Keratinocyte (primary cell): ENCODE data around the gene MYDGF.

Source experiments
- CTCF ChIP-seq, 3 experiments: IDR thresholded peaks in 1 of 3; conservative IDR thresholded peaks in 1 of 3; optimal IDR thresholded peaks in 1 of 3; 2 replicates in 2 of 3; 3 replicates in 1 of 3; pipeline versions ENCODE3 to v1.5.1; 2011; ENCODE audit warnings: low read length in 3 of 3, mild to moderate bottlenecking in 3 of 3, moderate library complexity in 2 of 3, control low read depth in 1 of 3, inconsistent platforms in 1 of 3; ENCODE audit not compliant: insufficient read depth in 2 of 3; ENCODE audit errors: extremely low read depth in 1 of 3
- EZH2 ChIP-seq: IDR thresholded peaks from one replicate; pipeline ENCODE4 v1.6.1; 2012; ENCODE audit warnings: inconsistent platforms, mild to moderate bottlenecking, low read length, moderate library complexity

DNA sequence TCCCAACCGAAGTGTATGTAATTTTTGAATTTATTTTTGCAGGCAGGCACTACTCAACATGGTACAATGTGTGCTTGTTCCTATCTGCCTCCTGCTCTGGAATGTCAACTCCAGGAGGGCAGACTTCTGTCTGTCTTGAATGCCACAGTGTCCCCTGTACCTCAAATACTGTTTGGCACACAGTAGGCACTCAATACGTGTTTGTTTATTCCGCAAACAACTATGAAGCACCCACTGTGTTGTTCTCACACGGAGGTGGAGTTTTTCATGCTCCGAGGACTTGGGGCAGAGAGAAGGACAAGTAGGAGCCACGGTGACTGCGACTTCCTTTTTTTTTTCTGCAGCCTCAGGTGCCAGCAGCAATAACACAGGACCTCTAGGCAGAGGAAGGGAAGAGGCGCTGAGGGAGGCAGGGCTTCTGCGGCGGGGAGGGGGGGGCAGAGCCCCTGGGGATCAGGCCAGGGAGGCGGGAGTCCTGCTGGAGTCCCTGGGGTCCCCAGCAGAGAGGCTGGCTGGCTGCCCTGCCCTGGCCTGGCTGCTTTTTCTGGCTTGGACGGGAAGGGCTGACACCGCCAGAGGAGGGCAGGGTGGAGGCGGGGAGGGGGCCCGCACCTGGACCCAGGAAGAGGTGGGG is 60.1 kb downstream of the MYDGF start:
- TF ChIP-seq CTCF (optimal IDR thresholded peaks at IDR 0.05 in 1 of 3, IDR thresholded peaks at IDR 0.05 in 1 of 3, conservative IDR thresholded peaks at IDR 0.05 in 1 of 3; ENCODE audit: extremely low read depth in 1 of 3, insufficient read depth in 2 of 3, low read length in 3 of 3) (no peak), EZH2 (no peak)
